Heart left ventricle (tissue), 16 donors: Measurements from ENCODE around the gene SPARC. TPM values are rescaled to one million over a fixed set of nuclear protein-coding genes. Genes with fewer than 3 reads are reported as not detected.

Source experiments
- ATAC-seq, 4 donors: fragments of 200-7000 bp; cut with Tn5 transposase; one replicate each; pipeline ENCODE4 v1.9.1; 2020 to 2022; ENCODE audit warnings: moderate library complexity in 4 of 4, mild to moderate bottlenecking in 3 of 4, moderate number of reproducible peaks in 1 of 4
- DNase-seq, 5 donors: peaks; one replicate each; pipeline ENCODE4 v3.0.0-alpha.2; 2020
- H3K27ac ChIP-seq, 12 donors: fragments of 200-600 bp; sonication (generic) in 4 of 12; one replicate each; pipeline versions ENCODE4 v1.5.0 to v1.8.0; 2016 to 2022; ENCODE audit warnings: mild to moderate bottlenecking in 2 of 12
- H3K27me3 ChIP-seq, 9 donors: fragments of 200-600 bp; sonication (generic) in 2 of 9; one replicate each; pipeline versions ENCODE4 v1.5.1 to v1.8.0; 2016 to 2022; ENCODE audit warnings: mild to moderate bottlenecking in 3 of 9
- H3K36me3 ChIP-seq, 9 donors: fragments of 200-600 bp; sonication (generic) in 2 of 9; one replicate each; pipeline versions ENCODE4 v1.5.0 to v1.8.0; 2018 to 2022; ENCODE audit warnings: mild to moderate bottlenecking in 2 of 9
- H3K4me1 ChIP-seq, 12 donors: fragments of 200-600 bp; sonication (generic) in 4 of 12; one replicate each; pipeline versions ENCODE4 v1.5.0 to v1.8.0; 2016 to 2022; ENCODE audit warnings: mild to moderate bottlenecking in 3 of 12
- H3K4me3 ChIP-seq, 12 donors: fragments of 200-600 bp; sonication (generic) in 4 of 12; one replicate each; pipeline versions ENCODE4 v1.5.0 to v1.8.0; 2017 to 2022; ENCODE audit warnings: mild to moderate bottlenecking in 9 of 12, moderate library complexity in 4 of 12
- H3K9me3 ChIP-seq, 12 donors: fragments of 200-600 bp; sonication (generic) in 4 of 12; one replicate each; pipeline versions ENCODE4 v1.5.0 to v1.8.0; 2016 to 2022; ENCODE audit warnings: mild to moderate bottlenecking in 1 of 12
- CTCF ChIP-seq, 12 donors: fragments of 200-600 bp; sonication (generic) in 4 of 12; IDR thresholded peaks; one replicate each; pipeline versions ENCODE4 v1.5.0 to v1.8.0; 2018 to 2022; ENCODE audit warnings: antibody characterized with exemption in 12 of 12, mild to moderate bottlenecking in 5 of 12
- POLR2A ChIP-seq, 2 donors: fragments of 450-650 bp; IDR thresholded peaks; one replicate each; pipeline ENCODE4 v1.6.1; 2017; ENCODE audit warnings: antibody characterized with exemption in 2 of 2, mild to moderate bottlenecking in 2 of 2, moderate library complexity in 2 of 2
- WGBS, 4 donors: extraction: QIAGEN DNeasy Blood & Tissue Kit in 2 of 4; methylation state at CpG; one replicate each; pipeline versions ENCODE4 v1.1.5 to v1.1.7; 2013 to 2018; 5-methylcytosine and 5-hydroxymethylcytosine counted together
- intact Hi-C, 10 donors: fragments of 100-400 bp; cut with DNase I; formaldehyde crosslinking; loops; one replicate each; pipeline versions ENCODE4 v1.11.1 to v1.14.2; 2022
- polyA plus RNA-seq, 2 donors: library from polyadenylated mRNA; stranded (reverse); fragments of 200-250 nt; gene quantifications; one replicate each; pipeline ENCODE4 v1.2.3, GENCODE V29; 2013
- total RNA-seq, 9 donors: library from RNA; depleted of rRNA in 2 of 9; stranded (reverse); fragments of >200 nt in 2 of 9; fragmentation: NEBNext Ultra II Directional in 3 of 9; extraction: Animal tissue kit (Norgen Biotek cat#: 25700) in 3 of 9; gene quantifications; one replicate each; pipeline versions ENCODE4 v1.1.0 to v1.2.4, GENCODE V29; 2016 to 2023
- donor health status: ischemic (EF 13 %, LVEDD 7.1; RV severe dilation, severe dysfunction).
- donor health status: healthy with polysubstance abuse.
- donor health status: DM: no; HTN: yes; CAD: no.
- donor health status: DM: no; HTN: no; CAD: no.
- donor health status: ischemic (EF 25% LVEDD 6.9; RV normal size, moderate dysfunction).
- donor health status: ischemic (EF 25% LVEDD 5.7; RV mildly dilated, moderate dysfunction).
- donor health status: healthy.
- donor health status: DM: yes; HTN: yes; CAD: no.
- donor health status: ischemic (EF 35%, LVEDD 5.7; RV mildly dilated, moderate dysfunction).
- donor health status: nonischemic (EF 11% LVEDD 7.7; RV severe dilation, severe dysfunction).
- donor health status: DM: yes; HTN: yes; CAD: no.
- donor health status: PGD.
- donor health status: ischemic (EF 29% LVEDD 5.4; RV normal size, mild dysfunction).
- donor health status: nonischemic (EF 23%, LVEDD 6.1; RV moderate dilation, normal function).

The SPARC gene
- total and polyA plus RNA-seq, 11 donors = 119 to 1,522 (median 471) TPM

- no peak overlapping the region for H3K27ac ChIP-seq
- no peak for DNase-seq
- peaks cover 0 to 19% (median 8%) of the 10 kb centered on the region in 12 donors for H3K4me1 ChIP-seq
- H3K4me3 ChIP-seq = no peak overlapping the region
- WGBS, 4 donors = 83 to 95% (median 93%) methylated on average over 4 of the region's 4 CpGs
- TF ChIP-seq POLR2A (IDR thresholded peaks at IDR 0.05) (no peak), CTCF (IDR thresholded peaks at IDR 0.05) (no peak)
- intact Hi-C loops = loop anchor here in 6 of 10 donors (5.0 kb wide), 4 partner anchors 61 to 851 kb away; no protein-coding TSS in a partner anchor
- no peaks in the 10 kb centered on the region for H3K9me3 ChIP-seq
- no peaks in the 10 kb centered on the region for H3K27me3 ChIP-seq
- no peak for ATAC-seq
- peaks cover 0 to 2% (median 0%) of the 10 kb centered on the region in 9 donors for H3K36me3 ChIP-seq
Measured at GRCh38 chr5:151656311-151656710, 30.4 kb downstream of the SPARC start.

- Histone ChIP-seq H3K27ac (no peak overlapping the region), H3K4me1 (no peaks in the 10 kb centered on the region), H3K9me3 (no peaks in the 10 kb centered on the region), H3K27me3 (no peaks in the 10 kb centered on the region), H3K4me3 (no peak overlapping the region), H3K36me3 (no peaks in the 10 kb centered on the region)
- intact Hi-C loops = loop anchor here (1.0 to 5.0 kb wide), 7 partner anchors 130 to 205 kb away; partner anchors contain the start of gene SLC36A1 (in 10 of the 10)
- DNase-seq (peak; percentile 74 to 86 (median 82)), ATAC-seq (peak; percentile 79 to 98 (median 94))
- TF ChIP-seq CTCF (IDR thresholded peaks at IDR 0.05) (peak; percentile 77 to 89 (median 86)), POLR2A (IDR thresholded peaks at IDR 0.05) (no peak)
- 0 to 2% (median 1%) methylated on average over 6 of the region's 6 CpGs for WGBS, 4 donors
Measured at GRCh38 chr5:151651997-151652645, 34.6 kb downstream of the SPARC start.

GRCh38 chr5:151648988-151649387, 37.7 kb downstream of the SPARC start:
- Histone ChIP-seq H3K4me3 (no peak overlapping the region), H3K27ac (no peak overlapping the region), H3K4me1 (no peaks in the 10 kb centered on the region), H3K9me3 (no peaks in the 10 kb centered on the region), H3K36me3 (no peaks in the 10 kb centered on the region), H3K27me3 (no peaks in the 10 kb centered on the region)
- DNase-seq = no peak
- 76 to 79% (median 77%) methylated on average over 7 of the region's 7 CpGs for WGBS, 4 donors
- TF ChIP-seq CTCF (IDR thresholded peaks at IDR 0.05) (no peak), POLR2A (IDR thresholded peaks at IDR 0.05) (no peak)
- ATAC-seq = no peak
- intact Hi-C loops = loop anchor here in 1 of 10 donors (5.0 kb wide), 1 partner anchor 127 kb away; no protein-coding TSS in a partner anchor

GRCh38 chr5:151648089-151648488, 38.6 kb downstream of the SPARC start:
- no peak for TF ChIP-seq POLR2A (IDR thresholded peaks at IDR 0.05)
- DNase-seq = no peak
- intact Hi-C loops = loop anchor here in 1 of 10 donors (5.0 kb wide), 1 partner anchor 126 kb away; no protein-coding TSS in a partner anchor
- H3K36me3 ChIP-seq = no peaks in the 10 kb centered on the region
- no peaks in the 10 kb centered on the region for H3K4me1 ChIP-seq
- 95 to 99% (median 96%) methylated on average over 2 of the region's 2 CpGs for WGBS, 4 donors
- H3K27me3 ChIP-seq = no peaks in the 10 kb centered on the region
- ATAC-seq = no peak
- no peak overlapping the region for H3K4me3 ChIP-seq
- H3K27ac ChIP-seq = no peak overlapping the region
- H3K9me3 ChIP-seq = no peaks in the 10 kb centered on the region
